ENCODE measurements around the gene GPR137B. TPM values are rescaled to one million over a fixed set of nuclear protein-coding genes. Genes with fewer than 3 reads are reported as not detected.

Gene GPR137B
- total and polyA plus RNA-seq, 8 donors = 0.95 to 9.8 (median 2.6) TPM

DNA sequence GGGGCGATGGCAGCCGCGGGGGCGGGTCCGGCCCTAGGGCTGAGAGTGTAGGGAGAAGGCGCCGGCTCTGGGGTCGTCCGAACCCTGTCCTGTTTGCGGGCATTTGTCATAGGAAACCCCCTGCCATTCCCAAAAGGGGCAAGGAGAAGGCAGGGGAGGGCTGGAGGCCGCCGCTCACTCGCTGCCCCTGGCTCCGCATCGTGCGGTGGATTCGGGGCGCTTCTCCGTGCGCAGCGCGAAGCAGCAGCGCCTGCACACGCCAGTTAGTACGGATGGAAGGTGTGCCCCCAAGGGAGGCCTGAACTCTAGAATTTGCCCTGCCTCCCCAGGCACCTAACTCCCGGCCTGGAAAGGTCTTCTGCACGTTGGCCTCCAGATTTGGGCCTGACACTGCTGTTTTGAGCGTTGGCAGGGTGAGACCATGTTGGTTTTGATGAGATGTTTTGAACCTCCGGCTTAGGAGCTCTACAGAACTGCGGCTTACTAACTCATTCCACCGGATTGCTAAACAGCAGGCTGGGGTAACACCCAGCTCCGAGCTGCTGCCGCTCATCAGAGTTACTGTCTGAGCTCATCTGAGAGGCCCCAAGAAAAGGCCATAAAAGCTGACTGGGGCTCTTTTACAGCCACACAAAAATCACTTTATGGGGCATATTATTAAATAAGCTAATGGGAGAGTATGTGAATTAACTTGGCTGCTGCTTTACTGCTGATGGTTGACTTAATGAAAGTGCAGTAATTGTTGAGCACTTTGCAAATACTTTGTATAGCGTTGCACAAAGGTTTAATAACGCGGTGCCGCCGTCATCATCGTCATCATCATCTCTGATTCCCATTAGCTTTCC is 987 bp downstream of the GPR137B start:
- no peak for FAIRE-seq
- peak in 3 of 4 donors; percentile 6 to 49 (median 8) for ATAC-seq
- Histone ChIP-seq H3K27me3 (no peaks in the 10 kb centered on the region), H3K9me3 (no peaks in the 10 kb centered on the region), H3K27ac (peak overlapping the region in 1 of 4 donors; percentile 39), H3K4me3 (peak overlapping the region; percentile 52 to 75 (median 60)), H3K36me3 (no peaks in the 10 kb centered on the region), H3K4me1 (peaks cover 0 to 4% (median 0%) of the 10 kb centered on the region in 3 donors)
- 38 to 46% methylated on average over 39 of the region's 39 CpGs for WGBS, 2 donors
- no peak for DNase-seq
- intact Hi-C loops (cut with DNase I) = no loop called here
- TF ChIP-seq, protein P1, sequence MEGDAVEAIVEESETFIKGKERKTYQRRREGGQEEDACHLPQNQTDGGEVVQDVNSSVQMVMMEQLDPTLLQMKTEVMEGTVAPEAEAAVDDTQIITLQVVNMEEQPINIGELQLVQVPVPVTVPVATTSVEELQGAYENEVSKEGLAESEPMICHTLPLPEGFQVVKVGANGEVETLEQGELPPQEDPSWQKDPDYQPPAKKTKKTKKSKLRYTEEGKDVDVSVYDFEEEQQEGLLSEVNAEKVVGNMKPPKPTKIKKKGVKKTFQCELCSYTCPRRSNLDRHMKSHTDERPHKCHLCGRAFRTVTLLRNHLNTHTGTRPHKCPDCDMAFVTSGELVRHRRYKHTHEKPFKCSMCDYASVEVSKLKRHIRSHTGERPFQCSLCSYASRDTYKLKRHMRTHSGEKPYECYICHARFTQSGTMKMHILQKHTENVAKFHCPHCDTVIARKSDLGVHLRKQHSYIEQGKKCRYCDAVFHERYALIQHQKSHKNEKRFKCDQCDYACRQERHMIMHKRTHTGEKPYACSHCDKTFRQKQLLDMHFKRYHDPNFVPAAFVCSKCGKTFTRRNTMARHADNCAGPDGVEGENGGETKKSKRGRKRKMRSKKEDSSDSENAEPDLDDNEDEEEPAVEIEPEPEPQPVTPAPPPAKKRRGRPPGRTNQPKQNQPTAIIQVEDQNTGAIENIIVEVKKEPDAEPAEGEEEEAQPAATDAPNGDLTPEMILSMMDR (IDR thresholded peaks at IDR 0.05) = no peak

DNA sequence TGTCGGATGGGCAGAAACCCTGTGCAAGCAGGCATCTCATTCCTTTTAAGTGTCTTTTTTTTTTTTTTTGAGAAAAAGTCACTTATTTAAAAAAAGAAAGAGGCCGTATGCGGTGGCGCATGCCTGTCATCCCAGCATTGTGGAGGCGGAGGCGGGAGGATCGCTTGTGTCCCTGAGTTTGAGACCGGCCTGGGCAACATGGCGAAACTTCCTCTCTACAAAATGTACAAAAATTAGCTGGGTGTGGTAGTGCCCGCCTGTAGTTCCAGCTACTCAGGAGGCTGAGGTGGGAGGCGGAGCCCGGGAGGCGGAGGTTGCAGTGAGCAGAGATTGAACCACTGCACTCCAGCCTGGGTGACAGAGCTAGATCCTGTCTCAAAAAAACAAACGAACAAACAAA is 1.7 kb downstream of the GPR137B start:
- Histone ChIP-seq H3K9me3 (no peaks in the 10 kb centered on the region), H3K4me3 (peak overlapping the region in 1 of 4 donors; percentile 64), H3K4me1 (peaks cover 0 to 4% (median 0%) of the 10 kb centered on the region in 3 donors), H3K27me3 (no peaks in the 10 kb centered on the region), H3K36me3 (no peaks in the 10 kb centered on the region), H3K27ac (no peak overlapping the region)
- no peak for DNase-seq
- FAIRE-seq = no peak
- ATAC-seq = no peak
- TF ChIP-seq, protein P1 (IDR thresholded peaks at IDR 0.05) = no peak
- WGBS, 2 donors = 94 to 95% methylated on average over 14 of the region's 14 CpGs
- intact Hi-C loops (cut with DNase I) = no loop called here

DNA sequence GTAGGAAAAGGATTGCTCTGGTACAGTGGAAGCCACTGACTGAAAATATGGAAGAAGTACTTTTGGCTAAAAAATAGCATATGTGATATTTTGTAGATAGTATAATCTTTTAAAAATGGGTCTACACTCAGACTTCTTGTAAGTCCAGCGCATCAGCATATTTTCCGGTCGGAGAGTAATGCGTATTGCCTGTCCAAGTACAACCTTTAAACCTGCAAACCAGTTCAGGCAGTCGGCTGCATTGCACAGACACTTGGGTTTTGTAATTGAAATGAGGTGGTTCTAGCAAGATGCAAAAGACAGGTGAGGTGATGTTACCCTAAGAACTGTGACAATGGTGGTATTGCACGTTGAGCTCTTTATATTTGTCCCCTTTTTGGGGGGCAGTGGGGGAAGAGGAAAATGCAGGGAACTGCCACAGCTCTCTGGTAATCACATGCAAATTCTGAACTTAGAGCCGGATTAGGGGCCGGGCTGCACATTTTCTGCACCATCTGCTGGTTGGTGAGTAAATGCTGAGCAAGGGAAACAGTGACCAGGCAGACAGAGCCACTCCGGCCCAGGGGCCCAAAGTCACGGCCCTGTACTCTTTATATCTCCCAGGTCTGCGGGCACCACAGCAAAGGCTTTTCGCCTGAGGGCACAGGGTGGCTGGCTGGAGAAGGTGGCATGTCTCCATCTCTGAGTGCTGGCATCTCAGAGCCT is 2.3 kb downstream of the GPR137B start:
- no peaks in the 10 kb centered on the region for H3K27me3 ChIP-seq
- FAIRE-seq = no peak
- H3K4me3 ChIP-seq = no peak overlapping the region
- no peaks in the 10 kb centered on the region for H3K9me3 ChIP-seq
- no peaks in the 10 kb centered on the region for H3K36me3 ChIP-seq
- DNase-seq = no peak
- no peak overlapping the region for H3K27ac ChIP-seq
- ATAC-seq = peak in 1 of 4 donors; percentile 6
- intact Hi-C loops (cut with DNase I) = no loop called here
- 82 to 85% methylated on average over 12 of the region's 12 CpGs for WGBS, 2 donors
- TF ChIP-seq, protein P1 (IDR thresholded peaks at IDR 0.05) = no peak
- H3K4me1 ChIP-seq = peaks cover 0 to 4% (median 0%) of the 10 kb centered on the region in 3 donors

DNA sequence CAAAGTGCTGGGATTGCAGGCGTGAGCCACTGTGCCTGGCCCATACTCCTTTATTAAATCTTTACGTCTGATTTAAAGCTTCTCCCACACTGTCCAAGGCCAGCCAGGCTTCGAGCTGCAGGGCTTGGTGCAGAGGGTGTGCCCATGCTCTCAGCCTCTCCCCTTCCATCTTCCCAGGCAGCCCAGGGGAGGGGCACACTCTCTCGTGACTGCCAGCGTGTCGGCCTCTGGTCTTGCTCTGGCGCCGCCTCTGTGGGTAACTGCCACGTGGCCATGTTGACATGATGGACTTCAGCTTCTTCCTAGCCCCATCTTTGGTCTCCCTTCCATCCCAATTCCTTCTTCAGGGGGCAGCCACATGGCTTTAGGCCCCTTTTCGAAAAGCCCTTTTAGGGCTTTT is 4.7 kb downstream of the GPR137B start:
- TF ChIP-seq, protein P1 (IDR thresholded peaks at IDR 0.05) = no peak
- Histone ChIP-seq H3K4me1 (peaks cover 0 to 4% (median 0%) of the 10 kb centered on the region in 3 donors), H3K9me3 (no peaks in the 10 kb centered on the region), H3K27me3 (no peaks in the 10 kb centered on the region), H3K27ac (no peak overlapping the region), H3K36me3 (no peaks in the 10 kb centered on the region), H3K4me3 (no peak overlapping the region)
- FAIRE-seq = no peak
- intact Hi-C loops (cut with DNase I) = no loop called here
- DNase-seq = no peak
- WGBS, 2 donors = 78 to 81% methylated on average over 10 of the region's 10 CpGs
- ATAC-seq = no peak
